SH-SY5Y (cell line): ENCODE measurements around the gene CFAP20DC.

ENCODE experiments used
- GATA2 ChIP-seq: IDR thresholded peaks from 2 replicates; pipeline ENCODE4 v1.6.1; 2011; ENCODE audit warnings: mild to moderate bottlenecking, low read depth, low read length
- GATA3 ChIP-seq: IDR thresholded peaks from 2 replicates; pipeline ENCODE4 v1.6.1; 2011; ENCODE audit warnings: low read depth, mild to moderate bottlenecking, low read length, moderate library complexity

GRCh38 chr3:58989955-58990354, 59.9 kb downstream of the CFAP20DC start:
- TF ChIP-seq GATA2 (no peak), GATA3 (no peak)
